Mammary epithelial cell (primary cell): Measurements from ENCODE around the gene MTCH1.

Experiments used
- EZH2 ChIP-seq: IDR thresholded peaks from 2 replicates; pipeline ENCODE4 v1.6.1; 2012; ENCODE audit warnings: low read length, inconsistent platforms, borderline replicate concordance
- TF ChIP-seq, protein P1 (sequence below), 2 donors: IDR thresholded peaks in 1 of 2; conservative IDR thresholded peaks in 1 of 2; 2 replicates each; pipeline ENCODE4 v1.5.1; 2011 to 2012; ENCODE audit warnings: inconsistent platforms in 2 of 2, low read length in 2 of 2, mild to moderate bottlenecking in 2 of 2, control low read depth in 1 of 2, low read depth in 1 of 2; ENCODE audit not compliant: insufficient read depth in 1 of 2; ENCODE audit errors: extremely low read depth in 1 of 2

GRCh38 chr6:36986704-36987047 lies 680 bp upstream of the MTCH1 start:
- no peak for TF ChIP-seq EZH2
- TF ChIP-seq, protein P1, sequence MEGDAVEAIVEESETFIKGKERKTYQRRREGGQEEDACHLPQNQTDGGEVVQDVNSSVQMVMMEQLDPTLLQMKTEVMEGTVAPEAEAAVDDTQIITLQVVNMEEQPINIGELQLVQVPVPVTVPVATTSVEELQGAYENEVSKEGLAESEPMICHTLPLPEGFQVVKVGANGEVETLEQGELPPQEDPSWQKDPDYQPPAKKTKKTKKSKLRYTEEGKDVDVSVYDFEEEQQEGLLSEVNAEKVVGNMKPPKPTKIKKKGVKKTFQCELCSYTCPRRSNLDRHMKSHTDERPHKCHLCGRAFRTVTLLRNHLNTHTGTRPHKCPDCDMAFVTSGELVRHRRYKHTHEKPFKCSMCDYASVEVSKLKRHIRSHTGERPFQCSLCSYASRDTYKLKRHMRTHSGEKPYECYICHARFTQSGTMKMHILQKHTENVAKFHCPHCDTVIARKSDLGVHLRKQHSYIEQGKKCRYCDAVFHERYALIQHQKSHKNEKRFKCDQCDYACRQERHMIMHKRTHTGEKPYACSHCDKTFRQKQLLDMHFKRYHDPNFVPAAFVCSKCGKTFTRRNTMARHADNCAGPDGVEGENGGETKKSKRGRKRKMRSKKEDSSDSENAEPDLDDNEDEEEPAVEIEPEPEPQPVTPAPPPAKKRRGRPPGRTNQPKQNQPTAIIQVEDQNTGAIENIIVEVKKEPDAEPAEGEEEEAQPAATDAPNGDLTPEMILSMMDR (conservative IDR thresholded peaks at IDR 0.05 in 1 of 2, IDR thresholded peaks at IDR 0.05 in 1 of 2; ENCODE audit: extremely low read depth in 1 of 2, insufficient read depth in 1 of 2, low read depth in 1 of 2, low read length in 2 of 2): no peak
